BE2C (cell line): ENCODE results near the gene ZNF444.
"Not testable (repeated sequence)": the region's sequence is repeated elsewhere in the genome, so short reads cannot be mapped to it uniquely, and the experiment has no call there.

Experiments
- DNase-seq: peaks from one replicate; pipeline ENCODE4 v3.0.0-alpha.2; 2020
- H3K27me3 ChIP-seq: fragments of 250-450 bp; sonication (Bioruptor Pico); 2 replicates; pipeline ENCODE4 v1.5.1; 2020; ENCODE audit warnings: mild to moderate bottlenecking
- H3K36me3 ChIP-seq: fragments of 250-450 bp; sonication (Bioruptor Pico); 2 replicates; pipeline ENCODE4 v1.5.1; 2020; ENCODE audit warnings: mild to moderate bottlenecking
- H3K4me1 ChIP-seq: fragments of 250-450 bp; sonication (Bioruptor Pico); 2 replicates; pipeline ENCODE4 v1.5.1; 2020
- H3K4me3 ChIP-seq: 2 replicates; pipeline ENCODE4 v1.5.1; 2011; ENCODE audit warnings: low read depth, low read length
- H3K9me3 ChIP-seq: fragments of 250-450 bp; sonication (Bioruptor Pico); 2 replicates; pipeline ENCODE4 v1.5.1; 2020
- TF ChIP-seq, protein P1 (sequence below): IDR thresholded peaks from 2 replicates; pipeline ENCODE4 v1.5.1; 2012; ENCODE audit warnings: mild to moderate bottlenecking, low read depth, low read length

Gene ZNF444

DNA sequence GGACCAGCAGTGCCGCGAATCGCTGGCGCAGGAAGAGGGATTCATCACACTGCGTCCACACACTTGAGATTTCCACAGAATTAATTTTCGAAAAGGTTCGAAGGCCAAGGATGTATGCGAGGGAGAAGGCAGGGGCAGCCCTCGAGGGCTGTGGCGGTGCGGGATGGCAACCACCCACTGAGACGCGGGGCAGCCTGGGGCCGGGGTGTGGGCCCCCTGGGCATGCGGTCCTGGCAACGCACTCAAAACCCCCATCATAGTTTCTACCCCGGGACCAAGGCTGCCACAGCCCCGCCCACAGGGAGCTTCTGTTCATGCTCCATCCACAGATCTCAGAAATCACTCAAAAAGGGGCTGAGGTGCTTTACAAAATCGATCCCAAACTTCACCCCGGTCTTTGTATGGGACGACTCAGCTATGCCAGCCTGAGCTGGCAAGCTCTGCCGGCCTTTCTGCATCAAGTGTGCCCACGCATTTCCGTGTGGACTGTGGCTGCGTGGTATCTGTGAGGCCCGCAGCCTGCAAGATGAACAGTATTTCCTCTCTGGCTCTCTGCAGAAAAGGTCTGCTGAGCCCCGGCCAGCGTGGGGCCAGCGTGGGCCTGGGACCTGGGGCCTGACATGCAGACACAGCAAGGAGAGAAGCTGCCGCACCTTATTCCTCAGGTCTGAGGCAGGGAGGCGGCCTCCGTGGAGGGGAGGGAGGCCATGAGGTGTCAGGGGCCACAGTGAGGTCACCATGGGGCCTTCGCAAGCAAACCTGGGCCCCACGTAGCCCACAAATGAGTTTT, 39.1 kb upstream of the ZNF444 start:
- H3K9me3 ChIP-seq = no peaks in the 10 kb centered on the region
- no peak for DNase-seq
- no peaks in the 10 kb centered on the region for H3K27me3 ChIP-seq
- H3K36me3 ChIP-seq = peaks cover 33% of the 10 kb centered on the region
- H3K4me1 ChIP-seq = no peaks in the 10 kb centered on the region
- TF ChIP-seq, protein P1, sequence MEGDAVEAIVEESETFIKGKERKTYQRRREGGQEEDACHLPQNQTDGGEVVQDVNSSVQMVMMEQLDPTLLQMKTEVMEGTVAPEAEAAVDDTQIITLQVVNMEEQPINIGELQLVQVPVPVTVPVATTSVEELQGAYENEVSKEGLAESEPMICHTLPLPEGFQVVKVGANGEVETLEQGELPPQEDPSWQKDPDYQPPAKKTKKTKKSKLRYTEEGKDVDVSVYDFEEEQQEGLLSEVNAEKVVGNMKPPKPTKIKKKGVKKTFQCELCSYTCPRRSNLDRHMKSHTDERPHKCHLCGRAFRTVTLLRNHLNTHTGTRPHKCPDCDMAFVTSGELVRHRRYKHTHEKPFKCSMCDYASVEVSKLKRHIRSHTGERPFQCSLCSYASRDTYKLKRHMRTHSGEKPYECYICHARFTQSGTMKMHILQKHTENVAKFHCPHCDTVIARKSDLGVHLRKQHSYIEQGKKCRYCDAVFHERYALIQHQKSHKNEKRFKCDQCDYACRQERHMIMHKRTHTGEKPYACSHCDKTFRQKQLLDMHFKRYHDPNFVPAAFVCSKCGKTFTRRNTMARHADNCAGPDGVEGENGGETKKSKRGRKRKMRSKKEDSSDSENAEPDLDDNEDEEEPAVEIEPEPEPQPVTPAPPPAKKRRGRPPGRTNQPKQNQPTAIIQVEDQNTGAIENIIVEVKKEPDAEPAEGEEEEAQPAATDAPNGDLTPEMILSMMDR = no peak
- no peak overlapping the region for H3K4me3 ChIP-seq

DNA sequence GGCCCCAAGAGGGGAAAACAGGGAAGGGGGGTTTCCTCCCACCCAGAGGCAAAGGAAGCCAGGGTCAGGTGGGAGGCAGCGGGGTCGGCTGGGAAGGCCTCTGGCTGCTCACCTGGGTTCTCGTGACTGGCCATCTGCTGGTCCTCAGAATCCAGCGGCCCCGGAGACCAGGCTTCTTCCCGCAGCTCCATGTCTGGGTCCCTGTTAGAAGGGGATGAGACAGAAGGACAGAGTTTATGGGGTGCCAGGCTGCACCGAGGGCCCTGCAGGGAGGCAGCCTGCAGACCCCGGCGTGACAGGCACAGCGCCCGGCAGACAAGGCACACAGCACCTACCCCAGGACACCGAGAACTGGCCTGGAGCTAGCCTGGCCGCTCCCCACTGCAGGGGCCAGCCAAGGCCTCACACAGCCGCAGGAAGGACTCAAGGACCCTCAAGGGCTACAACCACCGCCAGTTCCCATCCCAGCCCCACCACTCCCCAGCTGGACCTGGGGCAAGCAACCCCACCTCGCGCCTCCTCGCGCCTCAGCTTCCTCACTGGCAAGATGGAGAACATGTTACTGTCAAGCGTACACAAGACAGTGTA, 38.0 kb upstream of the ZNF444 start:
- TF ChIP-seq, protein P1 = no peak
- Histone ChIP-seq H3K27me3 (no peaks in the 10 kb centered on the region), H3K4me3 (no peak overlapping the region), H3K4me1 (no peaks in the 10 kb centered on the region), H3K9me3 (no peaks in the 10 kb centered on the region), H3K36me3 (peaks cover 29% of the 10 kb centered on the region)
- DNase-seq = no peak

DNA sequence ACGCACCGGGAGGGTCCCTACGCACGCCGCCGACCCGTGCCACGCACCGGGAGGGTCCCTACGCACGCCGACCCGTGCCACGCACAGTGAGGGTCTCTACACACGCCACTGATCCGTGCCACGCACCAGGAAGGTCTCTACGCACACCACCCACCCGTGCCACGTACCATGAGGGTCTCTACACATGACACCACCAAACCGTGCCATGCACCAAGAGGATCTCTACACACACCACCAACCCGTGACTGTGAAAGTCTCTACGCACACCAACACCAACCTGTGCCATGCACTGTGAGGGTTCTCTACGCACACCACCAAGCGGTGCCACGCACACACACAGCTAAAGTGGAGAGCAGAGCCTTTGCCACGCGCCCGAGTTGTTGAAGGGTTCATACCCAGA, 36.7 kb upstream of the ZNF444 start:
- Histone ChIP-seq H3K4me3 (no peak overlapping the region), H3K27me3 (no peaks in the 10 kb centered on the region), H3K9me3 (no peaks in the 10 kb centered on the region), H3K36me3 (peaks cover 23% of the 10 kb centered on the region), H3K4me1 (no peaks in the 10 kb centered on the region)
- no peak for DNase-seq
- TF ChIP-seq, protein P1 = no peak

DNA sequence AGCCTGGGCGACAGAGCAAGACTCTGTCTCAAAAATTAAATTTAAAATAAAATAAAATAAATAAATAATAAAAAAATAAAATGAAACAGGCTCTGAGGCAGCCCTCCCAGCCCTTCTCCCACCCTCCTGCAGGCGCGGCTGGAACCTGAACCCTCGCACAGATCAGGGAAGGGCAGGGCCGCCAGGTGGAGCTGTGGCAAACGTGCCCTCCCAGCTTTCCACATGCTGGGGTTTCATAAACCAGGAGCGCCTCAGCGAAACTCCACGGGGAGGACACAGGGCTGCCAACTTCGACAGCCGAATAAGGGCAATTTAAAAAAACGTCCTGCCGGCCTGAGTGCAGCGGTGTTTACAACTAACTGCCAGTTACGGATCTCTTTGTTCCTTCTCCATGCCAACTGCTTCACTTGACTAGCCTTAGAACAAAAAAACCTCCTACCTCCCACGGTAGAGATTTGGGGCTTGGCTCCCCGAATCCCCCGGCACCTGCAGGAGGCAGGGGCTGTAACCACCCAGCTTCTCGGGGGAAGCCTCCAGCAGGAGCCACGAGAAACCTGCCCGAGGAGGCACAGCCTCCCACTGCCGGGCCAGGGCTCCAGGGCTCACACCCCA, 35.9 kb upstream of the ZNF444 start:
- Histone ChIP-seq H3K27me3 (no peaks in the 10 kb centered on the region), H3K4me3 (no peak overlapping the region), H3K4me1 (no peaks in the 10 kb centered on the region), H3K9me3 (no peaks in the 10 kb centered on the region; the same call in 1 of the 2 replicates), H3K36me3 (peaks cover 18% of the 10 kb centered on the region)
- peak; percentile 44 for DNase-seq
- TF ChIP-seq, protein P1 = peak; percentile 51

DNA sequence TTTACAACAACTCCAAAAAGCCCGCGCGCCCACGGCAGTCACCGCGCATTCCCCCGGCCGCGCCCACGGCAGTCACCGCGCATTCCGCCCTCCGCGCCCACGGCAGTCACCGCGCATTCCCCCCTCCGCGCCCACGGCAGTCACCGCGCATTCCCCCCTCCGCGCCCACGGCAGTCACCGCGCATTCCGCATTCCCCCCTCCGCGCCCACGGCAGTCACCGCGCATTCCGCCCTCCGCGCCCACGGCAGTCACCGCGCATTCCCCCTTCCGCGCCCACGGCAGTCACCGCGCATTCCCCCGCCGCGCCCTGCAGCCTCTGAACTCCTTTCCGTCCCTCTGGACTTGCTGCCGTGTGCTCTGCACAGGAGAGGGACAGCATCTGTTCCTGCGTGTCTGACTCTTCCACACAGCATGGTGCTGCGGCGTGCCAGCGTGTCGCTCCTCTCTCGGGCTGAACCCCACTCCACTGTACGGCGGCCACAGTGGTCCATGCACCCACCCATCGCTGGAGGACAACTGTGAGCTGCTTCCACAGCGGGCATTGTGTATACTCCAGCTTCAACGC, 35.2 kb upstream of the ZNF444 start:
- not testable (repeated sequence) for H3K4me3 ChIP-seq, H3K27me3 ChIP-seq, DNase-seq, H3K9me3 ChIP-seq, H3K4me1 ChIP-seq
- peaks cover 16% of the 10 kb centered on the region for H3K36me3 ChIP-seq

GRCh38 chr19:56106397-56106849, 34.7 kb upstream of the ZNF444 start:
- TF ChIP-seq, protein P1 = no peak
- H3K36me3 ChIP-seq = peaks cover 14% of the 10 kb centered on the region
- no peaks in the 10 kb centered on the region; the same call in 1 of the 2 replicates for H3K4me1 ChIP-seq
- H3K4me3 ChIP-seq = no peak overlapping the region
- no peaks in the 10 kb centered on the region for H3K27me3 ChIP-seq
- H3K9me3 ChIP-seq = no peaks in the 10 kb centered on the region; the same call in 1 of the 2 replicates
- DNase-seq = no peak
